IMR-90 (cell line): Measurements from ENCODE around the gene PHF11. TPM values are rescaled to one million over a fixed set of nuclear protein-coding genes. Genes with fewer than 3 reads are reported as not detected.

ENCODE experiments used
- ATAC-seq: fragments of 200-7000 bp; cut with Tn5 transposase; 2 replicates; pipeline ENCODE4 v1.9.1; 2020; ENCODE audit warnings: low read depth, mild to moderate bottlenecking, moderate library complexity
- BruUV-seq: library from RNA; stranded (reverse); fragments of 400-500 nt; replicated peaks from 2 replicates; lab custom pipeline; 2021; lab: Mats Ljungman, UMichigan
- CTCF ChIA-PET: fragments of 300-600 bp; formaldehyde crosslinking; extraction: SDS; loops from one replicate; lab custom pipeline; 2021; ENCODE audit warnings: antibody characterized with exemption; lab: Yijun Ruan, JAX
- POLR2A ChIA-PET: fragments of 300-600 bp; sonication (Branson Sonifier 250); formaldehyde crosslinking; loops from one replicate; lab custom pipeline; 2022; ENCODE audit warnings: antibody characterized with exemption; ENCODE audit not compliant: unreplicated experiment; lab: Charles Lee
- DNase-seq: peaks from one replicate; pipeline ENCODE4 v3.0.0; 2013
- H2AFZ ChIP-seq: replicated peaks from 2 replicates; pipeline ENCODE3; 2013; ENCODE audit warnings: low read length, mild to moderate bottlenecking; ENCODE audit not compliant: poor library complexity
- H2AK5ac ChIP-seq: 2 replicates; pipeline ENCODE4 v1.6.1; 2013; ENCODE audit warnings: low read depth, low read length, inconsistent platforms
- H2AK9ac ChIP-seq: replicated peaks from 2 replicates; pipeline ENCODE3; 2013; ENCODE audit warnings: mild to moderate bottlenecking, low read depth, low read length, moderate library complexity; ENCODE audit not compliant: poor library complexity
- H2BK120ac ChIP-seq: 2 replicates; pipeline ENCODE4 v1.6.1; 2013; ENCODE audit warnings: low read depth, low read length, inconsistent platforms
- H2BK15ac ChIP-seq: 3 replicates; pipeline ENCODE4 v1.6.1; 2013; ENCODE audit warnings: low read depth, low read length, inconsistent platforms
- H2BK20ac ChIP-seq: 2 replicates; pipeline ENCODE4 v1.6.1; 2013; ENCODE audit warnings: low read depth, mild to moderate bottlenecking, inconsistent platforms, low read length, moderate library complexity
- H2BK5ac ChIP-seq: 2 replicates; pipeline ENCODE4 v1.6.1; 2013; ENCODE audit warnings: mild to moderate bottlenecking, low read depth, low read length, inconsistent platforms; ENCODE audit not compliant: poor library complexity, severe bottlenecking
- H3K14ac ChIP-seq: replicated peaks from 2 replicates; pipeline ENCODE4 v1.6.1; 2013; ENCODE audit warnings: low read depth, low read length, inconsistent platforms
- H3K18ac ChIP-seq: 2 replicates; pipeline ENCODE4 v1.6.1; 2013; ENCODE audit warnings: low read depth, low read length, control low read depth
- H3K23ac ChIP-seq: 2 replicates; pipeline ENCODE4 v1.6.1; 2013; ENCODE audit warnings: low read depth, low read length, inconsistent platforms
- H3K27ac ChIP-seq: 2 replicates; pipeline ENCODE4 v1.5.1; 2013; ENCODE audit warnings: mild to moderate bottlenecking, control low read depth, low read length; ENCODE audit not compliant: insufficient read depth
- H3K27me3 ChIP-seq: 2 replicates; pipeline ENCODE4 v1.6.1; 2013; ENCODE audit warnings: low read length; ENCODE audit not compliant: control insufficient read depth, insufficient read depth
- H3K36me3 ChIP-seq: 2 replicates; pipeline ENCODE4 v1.6.1; 2013; ENCODE audit warnings: low read length, mixed read lengths; ENCODE audit not compliant: control insufficient read depth, insufficient read depth
- H3K4ac ChIP-seq: 2 replicates; pipeline ENCODE4 v1.6.1; 2013; ENCODE audit warnings: low read depth, low read length, inconsistent platforms
- H3K4me1 ChIP-seq: 2 replicates; pipeline ENCODE4 v1.6.1; 2013; ENCODE audit warnings: low read length, mixed read lengths; ENCODE audit not compliant: control insufficient read depth, insufficient read depth
- H3K4me2 ChIP-seq: 2 replicates; pipeline ENCODE4 v1.6.1; 2013; ENCODE audit warnings: low read depth, mild to moderate bottlenecking, control low read depth, low read length, moderate library complexity
- H3K4me3 ChIP-seq: 2 replicates; pipeline ENCODE4 v1.5.1; 2013; ENCODE audit warnings: low read depth, mild to moderate bottlenecking, control low read depth, low read length, moderate library complexity; ENCODE audit not compliant: insufficient read depth
- H3K56ac ChIP-seq: 2 replicates; pipeline ENCODE4 v1.6.1; 2013; ENCODE audit warnings: low read length, inconsistent platforms; ENCODE audit not compliant: insufficient read depth; ENCODE audit errors: extremely low read depth
- H3K79me1 ChIP-seq, 2 experiments: 2 replicates each; pipeline ENCODE4 v1.6.1; 2013; ENCODE audit warnings: low read length in 2 of 2, inconsistent platforms in 1 of 2, low read depth in 1 of 2
- H3K9ac ChIP-seq: 2 replicates; pipeline ENCODE4 v1.6.1; 2013; ENCODE audit warnings: low read depth, low read length, control low read depth
- H3K9me1 ChIP-seq: 2 replicates; pipeline ENCODE4 v1.6.1; 2013; ENCODE audit warnings: low read length, inconsistent platforms; ENCODE audit not compliant: insufficient read depth
- H3K9me3 ChIP-seq: 2 replicates; pipeline ENCODE4 v1.6.1; 2013; ENCODE audit warnings: low read length; ENCODE audit not compliant: control insufficient read depth, insufficient read depth
- H4K20me1 ChIP-seq: 2 replicates; pipeline ENCODE4 v1.6.1; 2013; ENCODE audit warnings: low read length, inconsistent platforms; ENCODE audit not compliant: insufficient read depth
- H4K5ac ChIP-seq: 2 replicates; pipeline ENCODE4 v1.6.1; 2013; ENCODE audit warnings: mild to moderate bottlenecking, low read depth, low read length, control low read depth
- H4K8ac ChIP-seq, 2 experiments: 2 replicates each; pipeline ENCODE4 v1.6.1; 2013; ENCODE audit warnings: low read depth in 2 of 2, low read length in 2 of 2, control low read depth in 1 of 2, inconsistent platforms in 1 of 2
- H4K91ac ChIP-seq: 2 replicates; pipeline ENCODE4 v1.6.1; 2013; ENCODE audit warnings: low read depth, low read length, inconsistent platforms; ENCODE audit not compliant: insufficient read depth
- BHLHE40 ChIP-seq: fragments of 150-350 bp; IDR thresholded peaks from 2 replicates; pipeline ENCODE4 v1.6.1; 2016; ENCODE audit warnings: mild to moderate bottlenecking, low read depth, low read length
- CEBPB ChIP-seq: IDR thresholded peaks from 2 replicates; pipeline ENCODE4 v1.6.1; 2012; ENCODE audit warnings: low read depth, low read length, improper control_type of control experiment
- CHD1 ChIP-seq: IDR thresholded peaks from 2 replicates; pipeline ENCODE4 v1.6.1; 2012; ENCODE audit warnings: low read depth, low read length, improper control_type of control experiment
- CTCF ChIP-seq: conservative IDR thresholded peaks from 2 replicates; pipeline ENCODE4 v1.5.1; 2012; ENCODE audit warnings: mild to moderate bottlenecking, low read depth, low read length, improper control_type of control experiment
- ELK1 ChIP-seq: fragments of 150-350 bp; IDR thresholded peaks from 2 replicates; pipeline ENCODE4 v1.6.1; 2016; ENCODE audit warnings: low read depth, mild to moderate bottlenecking, low read length, moderate library complexity, borderline replicate concordance
- FOS ChIP-seq: fragments of 150-350 bp; IDR thresholded peaks from 2 replicates; pipeline ENCODE4 v1.6.1; 2016; ENCODE audit warnings: low read depth, low read length
- MAFK ChIP-seq: IDR thresholded peaks from 2 replicates; pipeline ENCODE4 v1.6.1; 2012; ENCODE audit warnings: low read depth, low read length, improper control_type of control experiment
- MAZ ChIP-seq: IDR thresholded peaks from 2 replicates; pipeline ENCODE4 v1.6.1; 2012; ENCODE audit warnings: low read depth, mild to moderate bottlenecking, low read length, improper control_type of control experiment, moderate library complexity, borderline replicate concordance
- MXI1 ChIP-seq: IDR thresholded peaks from 2 replicates; pipeline ENCODE4 v1.6.1; 2012; ENCODE audit warnings: low read depth, mild to moderate bottlenecking, low read length, moderate library complexity, borderline replicate concordance
- NFE2L2 ChIP-seq: fragments of 150-350 bp; IDR thresholded peaks from 2 replicates; pipeline ENCODE4 v1.6.1; 2016; ENCODE audit warnings: low read depth, mild to moderate bottlenecking, low read length
- POLR2A ChIP-seq: IDR thresholded peaks from 2 replicates; pipeline ENCODE4 v1.6.1; 2012; ENCODE audit warnings: mild to moderate bottlenecking, low read depth, low read length
- RAD21 ChIP-seq: IDR thresholded peaks from 2 replicates; pipeline ENCODE4 v1.6.1; 2012; ENCODE audit warnings: low read length, improper control_type of control experiment
- RCOR1 ChIP-seq: IDR thresholded peaks from 2 replicates; pipeline ENCODE4 v1.6.1; 2012; ENCODE audit warnings: mild to moderate bottlenecking, low read length, improper control_type of control experiment; ENCODE audit not compliant: insufficient replicate concordance
- SMC3 ChIP-seq: fragments of 150-350 bp; IDR thresholded peaks from 2 replicates; pipeline ENCODE4 v1.6.1; 2016; ENCODE audit warnings: low read depth, mild to moderate bottlenecking, antibody characterized with exemption, low read length, moderate library complexity
- USF2 ChIP-seq: fragments of 150-350 bp; IDR thresholded peaks from 2 replicates; pipeline ENCODE4 v1.6.1; 2017; ENCODE audit warnings: mild to moderate bottlenecking, antibody characterized with exemption, low read length, low read depth
- WGBS, 2 experiments: methylation state at CpG; one replicate each; pipeline versions ENCODE4 v1.1.5 to v1.1.7; 2013; ENCODE audit warnings: missing lambda C conversion rate in 2 of 2; ENCODE audit not compliant: insufficient read length in 1 of 2; ENCODE audit errors: extremely low coverage in 2 of 2; 5-methylcytosine and 5-hydroxymethylcytosine counted together
- dilution Hi-C: fragments of 300-500 bp; cut with HindIII; formaldehyde crosslinking; loops from one replicate; pipeline ENCODE4 v1.14.3; 2018; ENCODE audit warnings: low sequenced_read_pairs; ENCODE audit not compliant: unreplicated experiment
- in situ Hi-C: fragments of 300-500 bp; cut with MboI; formaldehyde crosslinking; loops from 3 replicates; pipeline ENCODE4 v1.14.3; 2019; ENCODE audit warnings: low sequenced_read_pairs, inconsistent platforms, mixed read lengths
- intact Hi-C: fragments of 100-400 bp; cut with micrococcal nuclease; formaldehyde crosslinking; loops from 2 replicates; pipeline ENCODE4 v1.10.0; 2022
- polyA plus RNA-seq, 3 experiments: library from polyadenylated mRNA; depleted of rRNA; stranded (reverse); fragments of >200 nt; gene quantifications; 2 replicates each; pipeline ENCODE4 v1.2.3, GENCODE V29; 2012; ENCODE audit warnings: low replicate concordance in 1 of 3
- total RNA-seq: library from RNA; depleted of rRNA; stranded (reverse); fragments of >200 nt; gene quantifications from 2 replicates; pipeline ENCODE4 v1.2.3, GENCODE V29; 2012

The PHF11 gene
- total and polyA plus RNA-seq, 2 of the 4 experiments (the other 2 are of a cell fraction) = 3.9 to 15.4 TPM

GRCh38 chr13:49546561-49546960, 50.8 kb downstream of the PHF11 start:
- TF ChIP-seq POLR2A = no peak
- TF ChIP-seq MAFK = no peak
- no peak for TF ChIP-seq RCOR1
- no peak for TF ChIP-seq CEBPB
- no peak for TF ChIP-seq CTCF
- no peak for TF ChIP-seq MAZ
- TF ChIP-seq NFE2L2 = no peak
- no peak for TF ChIP-seq CHD1
- TF ChIP-seq MXI1 = no peak
- no peak for TF ChIP-seq RAD21
- no peak for TF ChIP-seq SMC3
- no peak for TF ChIP-seq BHLHE40
- no peak for TF ChIP-seq USF2
- no peak for TF ChIP-seq FOS
- no peak for TF ChIP-seq ELK1
- Histone ChIP-seq H2BK120ac (no peak overlapping the region), H3K14ac (no peak overlapping the region), H3K4me1 (no peaks in the 10 kb centered on the region), H3K9ac (no peak overlapping the region), H3K18ac (no peak overlapping the region), H3K79me1 (peaks cover 0 to 4% of the 10 kb centered on the region in 2 experiments; a peak in 1 of 4 replicates), H4K8ac (no peak overlapping the region), H3K9me3 (no peaks in the 10 kb centered on the region), H3K36me3 (peaks cover 27% of the 10 kb centered on the region), H4K5ac (no peak overlapping the region), H3K27ac (no peak overlapping the region), H2BK5ac (no peak overlapping the region), H3K9me1 (no peaks in the 10 kb centered on the region), H3K27me3 (no peaks in the 10 kb centered on the region), H4K91ac (no peak overlapping the region), H4K20me1 (no peaks in the 10 kb centered on the region), H2AFZ (no peak overlapping the region), H3K23ac (no peak overlapping the region), H3K4me3 (no peak overlapping the region), H2AK9ac (no peak overlapping the region), H2AK5ac (no peak overlapping the region), H3K4me2 (no peak overlapping the region), H3K56ac (no peak overlapping the region), H2BK15ac (no peak overlapping the region), H3K4ac (no peak overlapping the region), H2BK20ac (no peak overlapping the region)
- POLR2A ChIA-PET = no interaction called here
- in situ Hi-C loops = no loop called here
- CTCF ChIA-PET = no interaction called here
- dilution Hi-C loops = no loop called here
- BruUV-seq = no TSS peak
- ATAC-seq = no peak
- intact Hi-C loops = no loop called here
- DNase-seq = no peak
- WGBS, 2 experiments = 92% methylated on average over 2 of the region's 9 CpGs; no CpG with 5 or more reads in 1 of the 2 experiments
